Colonic mucosa (tissue), 4 donors: ENCODE data around the gene GJD2. TPM values are rescaled to one million over a fixed set of nuclear protein-coding genes. Genes with fewer than 3 reads are reported as not detected.

Experiments used
- DNase-seq: peaks from one replicate; pipeline ENCODE4 v3.0.0-alpha.2; 2020
- H3K27ac ChIP-seq: fragments of 200-600 bp; one replicate; pipeline ENCODE4 v1.8.0; 2021
- H3K27me3 ChIP-seq: fragments of 200-600 bp; one replicate; pipeline ENCODE4 v1.8.0; 2021
- H3K36me3 ChIP-seq: fragments of 200-600 bp; one replicate; pipeline ENCODE4 v1.8.0; 2021
- H3K4me1 ChIP-seq: fragments of 200-600 bp; one replicate; pipeline ENCODE4 v1.8.0; 2021; ENCODE audit warnings: mild to moderate bottlenecking
- H3K4me3 ChIP-seq: fragments of 200-600 bp; one replicate; pipeline ENCODE4 v1.8.0; 2021
- H3K9ac ChIP-seq, 2 donors: one replicate each; pipeline ENCODE4 v1.7.0; 2013; ENCODE audit warnings: control low read depth in 2 of 2, low read depth in 2 of 2, low read length in 2 of 2
- H3K9me3 ChIP-seq: fragments of 200-600 bp; one replicate; pipeline ENCODE4 v1.8.0; 2021
- CTCF ChIP-seq: fragments of 200-600 bp; IDR thresholded peaks from one replicate; pipeline ENCODE4 v1.8.0; 2022; ENCODE audit warnings: antibody characterized with exemption, mild to moderate bottlenecking
- intact Hi-C: fragments of 100-400 bp; cut with DNase I; formaldehyde crosslinking; loops from one replicate; pipeline ENCODE4 v1.14.1; 2022
- total RNA-seq, 2 donors: library from RNA; stranded (reverse); fragmentation: NEBNext Ultra II Directional in 1 of 2; extraction: Animal tissue kit (Norgen Biotek cat#: 25700) in 1 of 2; gene quantifications; one replicate each; pipeline ENCODE4 v1.2.1, GENCODE V29; 2021
- donor health status: healthy.
- donor health status: DM: no; HTN: no; CAD: no.
- donor health status: DM: no; HTN: no; CAD: no.

The GJD2 gene
- total RNA-seq, 2 donors from 2014 or later: not detected

- no peak overlapping the region for H3K4me3 ChIP-seq
- TF ChIP-seq CTCF: no peak
- H3K4me1 ChIP-seq: no peaks in the 10 kb centered on the region
- H3K27me3 ChIP-seq: no peaks in the 10 kb centered on the region
- intact Hi-C loops: no loop called here
- H3K9ac ChIP-seq: no peak overlapping the region
- no peaks in the 10 kb centered on the region for H3K36me3 ChIP-seq
- DNase-seq: no peak
- no peak overlapping the region for H3K27ac ChIP-seq
- no peaks in the 10 kb centered on the region for H3K9me3 ChIP-seq
Observed at GRCh38 chr15:34713635-34714034, 41.2 kb downstream of the GJD2 start.

- H3K4me1 ChIP-seq: no peaks in the 10 kb centered on the region
- H3K9ac ChIP-seq: no peak overlapping the region
- no peak for TF ChIP-seq CTCF
- intact Hi-C loops: loop anchor here (5.0 kb wide), 1 partner anchor 212 kb away; no protein-coding TSS in a partner anchor
- H3K36me3 ChIP-seq: no peaks in the 10 kb centered on the region
- no peak overlapping the region for H3K27ac ChIP-seq
- H3K27me3 ChIP-seq: no peaks in the 10 kb centered on the region
- no peak overlapping the region for H3K4me3 ChIP-seq
- H3K9me3 ChIP-seq: no peaks in the 10 kb centered on the region
- DNase-seq: no peak
Observed at GRCh38 chr15:34709866-34710265, 44.9 kb downstream of the GJD2 start.

- Histone ChIP-seq H3K27ac (no peak overlapping the region), H3K9me3 (no peaks in the 10 kb centered on the region), H3K9ac (no peak overlapping the region), H3K27me3 (no peaks in the 10 kb centered on the region), H3K36me3 (no peaks in the 10 kb centered on the region), H3K4me1 (no peaks in the 10 kb centered on the region), H3K4me3 (no peak overlapping the region)
- DNase-seq: no peak
- peak; percentile 41 for TF ChIP-seq CTCF
- intact Hi-C loops: loop anchor here (5.0 kb wide), 1 partner anchor 214 kb away; no protein-coding TSS in a partner anchor
Observed at GRCh38 chr15:34708422-34708821, 46.4 kb downstream of the GJD2 start.

- Histone ChIP-seq H3K4me3 (no peak overlapping the region), H3K4me1 (no peaks in the 10 kb centered on the region), H3K27me3 (no peaks in the 10 kb centered on the region), H3K36me3 (no peaks in the 10 kb centered on the region), H3K9ac (no peak overlapping the region), H3K27ac (no peak overlapping the region), H3K9me3 (no peaks in the 10 kb centered on the region)
- TF ChIP-seq CTCF: no peak
- DNase-seq: no peak
- intact Hi-C loops: no loop called here
Observed at GRCh38 chr15:34701536-34701935, 53.3 kb downstream of the GJD2 start.

Other genes with a start within 250 kb of the GJD2 start
- 10 to 100 TPM; 10.2 to 20.7 TPM for gene GOLGA8B, start 171.3 kb downstream of the GJD2 start, total RNA-seq
- 1 to 10 TPM in 1 of 2 donors, not detected in 1; 4.9 TPM for gene ACTC1, start 40.6 kb upstream of the GJD2 start, total RNA-seq
- gene AQR, start 214.7 kb upstream of the GJD2 start, total RNA-seq: 10 to 100 TPM; 26.5 to 27.0 TPM
- gene ZNF770, start 233.3 kb upstream of the GJD2 start, total RNA-seq: 10 to 100 TPM; 29.1 to 31.9 TPM